Spinal cord (tissue), 10 donors: ENCODE results near the gene RAB30. TPM values are rescaled to one million over a fixed set of nuclear protein-coding genes. Genes with fewer than 3 reads are reported as not detected.
"Not testable (repeated sequence)": the region's sequence is repeated elsewhere in the genome, so short reads cannot be mapped to it uniquely, and the experiment has no call there.

Experiments
- DNase-seq, 6 donors: peaks; one replicate each; pipeline versions ENCODE4 v3.0.0 to v3.0.0-alpha.2; 2013 to 2015; ENCODE audit warnings: low spot score in 6 of 6, low read depth in 4 of 6
- H3K27ac ChIP-seq: one replicate; pipeline ENCODE4 v1.5.1; 2013; ENCODE audit warnings: low read depth, low read length, control low read depth
- H3K27me3 ChIP-seq: one replicate; pipeline ENCODE4 v1.6.1; 2013; ENCODE audit warnings: low read length; ENCODE audit not compliant: control insufficient read depth, insufficient read depth
- H3K36me3 ChIP-seq: one replicate; pipeline ENCODE4 v1.6.1; 2013; ENCODE audit warnings: low read length; ENCODE audit not compliant: control insufficient read depth, insufficient read depth
- H3K4me1 ChIP-seq: one replicate; pipeline ENCODE4 v1.6.1; 2013; ENCODE audit warnings: low read length; ENCODE audit not compliant: control insufficient read depth, insufficient read depth
- H3K4me3 ChIP-seq: one replicate; pipeline ENCODE4 v1.5.1; 2013; ENCODE audit warnings: low read depth, low read length, control low read depth
- H3K9me3 ChIP-seq: one replicate; pipeline ENCODE4 v1.6.1; 2013; ENCODE audit warnings: low read length; ENCODE audit not compliant: control insufficient read depth, insufficient read depth
- WGBS: methylation state at CpG from one replicate; pipeline ENCODE4 v1.1.5; 2013; ENCODE audit warnings: missing lambda C conversion rate; ENCODE audit not compliant: insufficient coverage; 5-methylcytosine and 5-hydroxymethylcytosine counted together
- polyA plus RNA-seq, 2 donors: library from polyadenylated mRNA; unstranded; fragments of 120-200 nt; gene quantifications; one replicate each; pipeline ENCODE4 v1.2.1, GENCODE V29; 2013; ENCODE audit not compliant: insufficient read length in 2 of 2
- total RNA-seq, 2 donors: library from RNA; depleted of rRNA in 1 of 2; stranded (reverse); fragments of 120-200 nt in 1 of 2; fragments of >200 nt in 1 of 2; gene quantifications; one replicate each; pipeline versions ENCODE4 v1.2.3 to v1.2.4, GENCODE V29; 2013 to 2014
- donor health status: healthy.

Gene RAB30
- total and polyA plus RNA-seq, 4 donors: 24.3 to 69.8 (median 40.4) TPM

- peaks cover 14% of the 10 kb centered on the region for H3K36me3 ChIP-seq
- H3K27ac ChIP-seq: no peak overlapping the region
- H3K9me3 ChIP-seq: no peaks in the 10 kb centered on the region
- no peak overlapping the region for H3K4me3 ChIP-seq
- peaks cover 14% of the 10 kb centered on the region for H3K4me1 ChIP-seq
- no peaks in the 10 kb centered on the region for H3K27me3 ChIP-seq
- DNase-seq: no peak
- WGBS: 94% methylated on average over 11 of the region's 12 CpGs
Measured at GRCh38 chr11:83019888-83020579, 51.7 kb downstream of the RAB30 start.

GRCh38 chr11:83014951-83015350 lies 56.7 kb downstream of the RAB30 start:
- no peak for DNase-seq
- no peak overlapping the region for H3K4me3 ChIP-seq
- H3K36me3 ChIP-seq: peaks cover 2% of the 10 kb centered on the region
- WGBS: no CpG with 5 or more reads among the region's 1 CpG
- H3K27me3 ChIP-seq: no peaks in the 10 kb centered on the region
- H3K9me3 ChIP-seq: no peaks in the 10 kb centered on the region
- no peak overlapping the region for H3K27ac ChIP-seq
- peaks cover 7% of the 10 kb centered on the region for H3K4me1 ChIP-seq

GRCh38 chr11:83012168-83013067 lies 59.3 kb downstream of the RAB30 start:
- WGBS: 87% methylated on average over 5 of the region's 7 CpGs
- Histone ChIP-seq H3K27ac (no peak overlapping the region), H3K36me3 (no peaks in the 10 kb centered on the region), H3K4me3 (no peak overlapping the region), H3K27me3 (no peaks in the 10 kb centered on the region), H3K4me1 (peaks cover 14% of the 10 kb centered on the region), H3K9me3 (no peaks in the 10 kb centered on the region)
- DNase-seq: no peak

GRCh38 chr11:83011333-83012167 lies 60.1 kb downstream of the RAB30 start:
- Histone ChIP-seq H3K27me3 (no peaks in the 10 kb centered on the region), H3K4me3 (no peak overlapping the region), H3K27ac (no peak overlapping the region), H3K9me3 (no peaks in the 10 kb centered on the region), H3K36me3 (no peaks in the 10 kb centered on the region), H3K4me1 (peaks cover 18% of the 10 kb centered on the region)
- DNase-seq: no peak
- WGBS: 100% methylated on average over 1 of the region's 2 CpGs

- Histone ChIP-seq H3K9me3 (no peaks in the 10 kb centered on the region), H3K27ac (no peak overlapping the region), H3K4me1 (peaks cover 18% of the 10 kb centered on the region), H3K36me3 (no peaks in the 10 kb centered on the region), H3K4me3 (no peak overlapping the region), H3K27me3 (no peaks in the 10 kb centered on the region)
- DNase-seq: no peak
- no CpG with 5 or more reads among the region's 2 CpGs for WGBS
Measured at GRCh38 chr11:83009999-83010398, 61.7 kb downstream of the RAB30 start.

GRCh38 chr11:83009136-83009535 lies 62.6 kb downstream of the RAB30 start:
- not testable (repeated sequence) for H3K4me3 ChIP-seq, H3K27ac ChIP-seq, H3K9me3 ChIP-seq, H3K36me3 ChIP-seq, H3K27me3 ChIP-seq, DNase-seq
- H3K4me1 ChIP-seq: peaks cover 18% of the 10 kb centered on the region
- 98% methylated on average over 7 of the region's 10 CpGs for WGBS

- peaks cover 18% of the 10 kb centered on the region for H3K4me1 ChIP-seq
- H3K4me3 ChIP-seq: no peak overlapping the region
- no peak overlapping the region for H3K27ac ChIP-seq
- H3K36me3 ChIP-seq: no peaks in the 10 kb centered on the region
- WGBS: 85% methylated on average over 1 of the region's 2 CpGs
- H3K27me3 ChIP-seq: no peaks in the 10 kb centered on the region
- DNase-seq: no peak
- H3K9me3 ChIP-seq: no peaks in the 10 kb centered on the region
Measured at GRCh38 chr11:83008581-83008923, 63.1 kb downstream of the RAB30 start.

- no peak for DNase-seq
- Histone ChIP-seq H3K4me1 (peaks cover 18% of the 10 kb centered on the region), H3K27me3 (no peaks in the 10 kb centered on the region), H3K9me3 (no peaks in the 10 kb centered on the region), H3K4me3 (no peak overlapping the region), H3K27ac (peak overlapping the region; percentile 33), H3K36me3 (no peaks in the 10 kb centered on the region)
- WGBS: 38% methylated on average over 5 of the region's 6 CpGs
Measured at GRCh38 chr11:83007909-83008580, 63.7 kb downstream of the RAB30 start.

- 33% methylated on average over 1 of the region's 5 CpGs for WGBS
- H3K9me3 ChIP-seq: no peaks in the 10 kb centered on the region
- H3K27me3 ChIP-seq: no peaks in the 10 kb centered on the region
- no peaks in the 10 kb centered on the region for H3K36me3 ChIP-seq
- no peak for DNase-seq
- H3K4me1 ChIP-seq: peaks cover 15% of the 10 kb centered on the region
- H3K27ac ChIP-seq: no peak overlapping the region
- H3K4me3 ChIP-seq: no peak overlapping the region
Measured at GRCh38 chr11:83007477-83007876, 64.2 kb downstream of the RAB30 start.
